ENCODE data around the gene STX18.
"Not testable (repeated sequence)": the region's sequence is repeated elsewhere in the genome, so short reads cannot be mapped to it uniquely, and the experiment has no call there.

STX18 gene

DNA sequence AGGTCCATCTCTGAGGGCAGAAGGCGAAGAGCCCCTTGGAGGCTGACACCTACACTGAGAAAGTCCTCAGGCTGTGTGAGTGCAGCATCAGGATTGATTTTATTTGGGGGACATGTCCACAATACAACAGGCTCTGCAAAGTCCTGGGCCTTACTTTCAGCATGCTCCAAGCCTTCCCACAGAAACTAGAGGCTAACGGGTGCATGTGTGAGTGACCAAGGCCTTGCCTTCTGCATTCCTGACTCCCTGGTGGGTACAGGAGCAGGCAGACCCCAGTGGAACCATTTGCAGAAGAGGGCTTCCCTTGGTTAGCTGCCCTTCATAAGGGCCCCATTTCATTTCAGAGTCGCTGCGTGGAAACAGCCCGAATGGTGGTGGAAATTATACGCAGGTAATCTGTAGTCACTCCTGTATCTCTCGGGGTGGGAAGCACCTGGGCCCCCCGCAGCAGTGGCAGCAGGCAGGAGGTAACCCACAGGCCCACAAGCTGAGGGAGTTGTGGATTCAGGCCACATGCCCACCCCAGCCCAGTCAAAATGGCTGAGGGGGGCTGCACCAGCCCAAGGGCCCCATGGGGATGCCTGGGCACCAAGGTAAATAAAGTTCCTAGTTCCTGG, 117.2 kb downstream of the STX18 start:
- TF ChIP-seq POLR2A (IDR thresholded peaks at IDR 0.05; ENCODE audit: low read depth, low read length) = no peak
- FAIRE-seq = no peak
- DNase-seq (ENCODE audit: insufficient read length, low spot score) = no peak

DNA sequence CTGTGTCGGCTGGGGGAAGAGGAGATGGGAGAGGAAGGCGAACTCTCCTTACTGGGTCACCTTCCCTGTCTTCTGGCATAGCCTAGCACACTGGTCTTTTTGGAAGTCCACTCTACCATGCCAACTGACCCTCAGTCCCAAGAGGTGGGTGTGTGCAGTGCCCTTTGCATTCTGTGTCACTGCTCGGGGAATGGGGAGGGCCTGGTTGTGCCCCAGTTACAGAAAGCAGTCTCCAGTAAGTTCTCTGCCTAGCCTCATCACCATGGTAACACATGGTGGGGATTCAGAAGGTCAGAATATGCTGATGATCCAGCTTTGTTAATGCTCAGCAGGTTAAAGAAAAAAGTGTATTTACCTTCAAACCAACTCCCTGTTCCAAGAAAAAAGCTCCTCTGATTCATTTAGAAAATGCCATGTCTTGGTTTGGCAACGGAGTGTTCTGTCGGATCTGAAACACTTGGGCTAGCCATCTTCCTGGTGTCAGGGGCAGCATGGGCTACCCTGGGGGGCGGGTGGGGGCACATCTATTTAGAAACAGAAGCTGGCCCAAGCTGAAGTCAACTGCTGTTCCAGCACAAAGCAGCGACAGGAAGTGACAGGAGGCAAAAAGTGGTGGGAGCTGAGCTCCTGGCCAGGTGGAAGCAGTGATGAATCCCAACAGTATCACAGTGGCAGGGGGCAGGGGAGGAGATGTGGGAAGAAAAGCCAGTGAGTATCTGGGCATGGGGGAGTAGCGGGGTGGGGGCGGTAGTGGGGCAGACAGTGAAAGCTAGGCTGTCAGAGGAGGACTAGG, 117.9 kb downstream of the STX18 start:
- no peak for DNase-seq (ENCODE audit: insufficient read length, low spot score)
- FAIRE-seq = no peak
- TF ChIP-seq POLR2A (IDR thresholded peaks at IDR 0.05; ENCODE audit: low read depth, low read length) = no peak

DNA sequence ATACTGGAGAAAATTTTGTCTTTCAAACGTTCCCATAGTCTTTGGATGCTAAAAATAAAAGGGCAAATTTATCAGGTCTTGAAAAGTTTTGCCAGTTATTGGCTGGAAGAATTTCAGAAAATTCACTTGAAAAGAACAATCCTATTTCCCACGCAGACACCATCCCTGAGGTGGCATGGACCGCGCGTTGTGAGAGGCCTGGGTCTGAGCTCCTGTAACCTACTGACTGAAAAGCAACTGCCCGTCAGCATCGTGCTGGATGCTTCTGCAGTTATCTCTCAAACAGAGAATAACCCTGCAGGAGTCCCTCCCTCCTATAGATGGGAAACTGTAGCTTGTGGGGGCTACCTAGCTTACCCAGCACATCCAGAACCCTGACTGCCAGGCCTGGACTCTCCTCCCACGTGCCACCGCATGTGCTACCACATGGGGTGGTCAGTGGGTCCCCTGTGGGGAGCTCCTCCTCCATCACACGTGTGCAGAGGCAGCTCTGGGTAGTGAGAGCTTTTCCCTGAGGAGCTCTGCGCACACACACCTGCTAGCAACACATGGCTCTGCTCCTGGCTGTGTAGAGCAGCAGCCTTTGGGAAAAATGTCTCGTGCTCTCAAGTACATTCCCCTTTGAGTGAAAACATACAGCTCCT, 118.9 kb downstream of the STX18 start:
- TF ChIP-seq POLR2A (IDR thresholded peaks at IDR 0.05; ENCODE audit: low read depth, low read length) = no peak
- FAIRE-seq (no peak), DNase-seq (ENCODE audit: insufficient read length, low spot score) (no peak)

DNA sequence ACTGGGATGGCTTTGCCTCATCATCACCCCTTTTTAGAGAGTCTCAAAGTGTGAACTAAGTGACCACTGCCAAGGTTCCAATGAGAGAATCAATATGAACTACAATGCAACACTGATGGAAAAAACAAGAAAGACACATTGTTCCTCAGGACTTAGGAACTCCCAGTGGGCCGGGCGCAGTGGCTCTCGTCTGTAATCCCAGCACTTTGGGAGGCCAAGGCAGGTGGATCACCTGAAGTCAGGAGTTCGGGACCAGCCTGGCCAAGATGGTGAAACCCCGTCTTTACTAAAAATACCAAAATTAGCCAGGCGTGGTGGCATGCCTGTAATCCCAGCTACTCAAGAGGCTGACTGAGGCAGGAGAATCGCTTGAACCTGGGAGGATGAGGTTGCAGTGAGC, 119.7 kb downstream of the STX18 start:
- not testable (repeated sequence) for FAIRE-seq; DNase-seq (ENCODE audit: insufficient read length, low spot score)

DNA sequence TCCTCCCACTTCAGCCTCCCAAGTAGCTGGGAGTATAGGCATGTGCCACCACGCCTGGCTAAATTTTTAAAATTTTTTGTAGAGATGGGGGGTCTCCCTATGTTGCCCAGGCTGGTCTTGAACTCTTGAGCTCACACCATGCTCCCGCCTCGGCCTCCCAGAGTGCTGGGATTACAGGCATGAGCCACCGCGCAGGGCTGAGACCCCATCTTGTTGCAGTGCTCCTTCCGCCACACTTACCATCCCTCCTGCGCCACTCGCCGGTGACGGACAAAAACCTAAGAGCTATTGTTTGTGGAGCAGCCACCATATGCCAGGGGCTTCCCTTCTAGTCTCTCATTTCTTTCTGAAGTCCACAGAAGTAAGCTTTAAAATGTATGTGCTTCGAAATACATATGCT, 120.5 kb downstream of the STX18 start:
- DNase-seq (ENCODE audit: insufficient read length, low spot score) (no peak), FAIRE-seq (no peak)
- no peak for TF ChIP-seq POLR2A (IDR thresholded peaks at IDR 0.05; ENCODE audit: low read depth, low read length)

DNA sequence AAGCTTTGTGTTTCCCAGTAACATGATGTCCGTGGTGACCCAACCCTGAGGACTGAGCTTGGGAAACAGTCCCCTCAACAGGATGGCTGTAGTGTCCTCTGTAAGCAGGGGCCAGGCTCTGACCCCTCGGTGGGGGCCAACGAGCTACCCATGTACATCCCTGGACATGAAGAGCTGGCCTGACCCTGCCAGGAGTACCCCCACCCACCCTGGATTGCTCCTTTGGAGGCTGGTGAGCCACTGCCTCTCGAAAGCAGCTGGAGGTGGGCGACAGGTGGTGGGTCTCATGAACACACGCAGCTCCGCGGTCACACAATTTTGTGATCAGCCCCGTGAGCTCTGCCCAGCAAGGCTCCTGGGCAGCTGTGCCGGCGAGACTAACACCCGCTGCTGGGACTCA, 121.4 kb downstream of the STX18 start:
- DNase-seq (ENCODE audit: insufficient read length, low spot score) (no peak), FAIRE-seq (no peak)
- no peak for TF ChIP-seq POLR2A (IDR thresholded peaks at IDR 0.05; ENCODE audit: low read depth, low read length)

DNA sequence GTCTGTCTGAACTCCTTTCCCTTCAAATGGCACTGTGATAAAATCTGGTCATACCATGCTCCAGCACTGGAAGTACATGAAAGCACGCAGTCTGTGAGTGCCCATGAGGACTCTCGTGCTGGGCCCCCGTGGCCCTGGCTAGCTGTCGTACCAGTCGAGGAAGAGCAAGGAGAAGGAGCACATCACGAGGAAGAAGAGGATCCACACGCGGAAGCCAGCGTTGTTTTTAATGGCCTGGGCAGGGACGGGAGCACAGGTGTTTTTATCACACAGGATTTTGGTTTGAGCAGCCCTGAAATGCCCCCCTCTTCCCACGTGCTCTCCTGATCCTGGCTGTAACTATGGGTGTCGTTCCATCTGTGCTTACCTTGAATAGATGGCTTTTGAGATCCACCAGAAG, 122.0 kb downstream of the STX18 start:
- FAIRE-seq = no peak
- no peak for TF ChIP-seq POLR2A (IDR thresholded peaks at IDR 0.05; ENCODE audit: low read depth, low read length)

DNA sequence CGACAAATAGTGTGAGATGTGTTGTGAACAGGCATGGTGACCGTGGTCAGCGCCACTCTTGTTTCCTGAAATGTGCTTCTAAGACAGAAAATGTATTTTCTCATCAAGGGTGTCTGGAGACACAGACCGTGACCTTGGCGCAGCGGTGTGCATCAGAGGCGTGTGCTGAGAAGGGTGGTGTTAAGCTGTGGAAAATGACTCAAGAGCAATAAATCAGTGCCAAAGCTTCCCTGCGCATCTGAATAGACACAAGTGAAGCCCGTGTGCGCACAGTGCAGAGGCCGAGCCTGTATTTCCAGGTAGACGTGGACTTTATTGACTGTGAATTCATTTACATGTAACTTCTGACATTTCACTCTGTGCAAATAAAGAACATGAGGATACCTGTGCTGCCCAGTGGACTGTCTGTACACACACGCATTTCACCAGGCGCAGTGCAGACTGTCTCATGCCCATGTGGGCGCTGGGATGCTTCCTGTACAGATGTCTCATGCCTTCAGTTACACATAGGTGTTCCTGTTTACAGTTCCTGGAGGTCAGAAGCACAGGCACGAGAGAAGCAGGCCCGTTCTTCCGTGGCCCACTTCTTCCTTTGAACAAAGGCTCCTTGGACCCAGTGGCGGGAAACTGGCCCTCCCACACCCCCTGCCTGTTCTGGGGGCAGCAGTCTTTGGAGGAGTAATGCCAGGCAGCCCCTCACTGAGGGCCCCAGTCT, 123.0 kb downstream of the STX18 start:
- DNase-seq (ENCODE audit: insufficient read length, low spot score) = no peak
- TF ChIP-seq POLR2A (IDR thresholded peaks at IDR 0.05; ENCODE audit: low read depth, low read length) = no peak
- FAIRE-seq = no peak

More for the DNA sequence above, 122.0 kb downstream of the STX18 start:
- no peak for DNase-seq (ENCODE audit: insufficient read length, low spot score)

DNA sequence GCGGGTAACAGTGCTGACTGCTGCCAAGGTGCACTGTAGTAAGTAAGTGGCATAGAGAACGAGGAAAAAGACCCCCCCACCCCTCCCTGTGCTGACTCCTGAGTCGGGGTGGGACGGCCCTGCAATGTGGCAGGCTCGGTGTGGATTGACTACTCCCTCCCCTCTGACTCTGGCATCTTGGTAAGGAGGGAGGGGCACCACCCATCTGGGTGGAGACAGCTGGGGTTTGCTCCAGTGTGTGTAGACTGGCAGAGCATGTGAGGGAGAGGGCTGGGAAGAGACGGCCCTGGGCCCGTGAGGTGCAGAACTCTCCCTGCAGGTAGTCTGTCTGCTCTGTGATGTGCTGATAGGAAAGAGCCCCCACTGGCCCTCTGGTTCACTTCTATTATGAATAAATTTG, 124.0 kb downstream of the STX18 start:
- DNase-seq (ENCODE audit: insufficient read length, low spot score) (no peak), FAIRE-seq (no peak)
- TF ChIP-seq POLR2A (IDR thresholded peaks at IDR 0.05; ENCODE audit: low read depth, low read length) = no peak

DNA sequence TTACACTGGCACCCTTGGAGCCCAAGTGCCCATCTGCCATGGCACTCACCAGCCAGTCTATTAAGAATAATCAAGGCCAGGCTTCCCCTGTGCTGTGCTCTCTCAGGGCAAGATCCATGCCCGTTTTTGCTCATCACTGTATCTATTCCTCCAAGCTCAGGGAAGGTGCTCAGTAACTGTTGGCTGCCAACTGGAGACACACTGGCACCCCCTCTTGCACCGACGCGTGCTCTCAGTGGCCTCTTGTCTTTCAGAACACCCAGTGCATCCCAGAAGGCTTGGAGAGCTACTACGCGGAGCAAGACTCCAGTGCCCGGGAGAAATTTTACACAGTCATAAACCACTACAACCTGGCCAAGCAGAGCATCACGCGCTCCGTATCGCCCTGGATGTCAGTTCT, 124.9 kb downstream of the STX18 start:
- TF ChIP-seq POLR2A (IDR thresholded peaks at IDR 0.05; ENCODE audit: low read depth, low read length) = no peak
- DNase-seq (ENCODE audit: insufficient read length, low spot score) (no peak), FAIRE-seq (no peak)

DNA sequence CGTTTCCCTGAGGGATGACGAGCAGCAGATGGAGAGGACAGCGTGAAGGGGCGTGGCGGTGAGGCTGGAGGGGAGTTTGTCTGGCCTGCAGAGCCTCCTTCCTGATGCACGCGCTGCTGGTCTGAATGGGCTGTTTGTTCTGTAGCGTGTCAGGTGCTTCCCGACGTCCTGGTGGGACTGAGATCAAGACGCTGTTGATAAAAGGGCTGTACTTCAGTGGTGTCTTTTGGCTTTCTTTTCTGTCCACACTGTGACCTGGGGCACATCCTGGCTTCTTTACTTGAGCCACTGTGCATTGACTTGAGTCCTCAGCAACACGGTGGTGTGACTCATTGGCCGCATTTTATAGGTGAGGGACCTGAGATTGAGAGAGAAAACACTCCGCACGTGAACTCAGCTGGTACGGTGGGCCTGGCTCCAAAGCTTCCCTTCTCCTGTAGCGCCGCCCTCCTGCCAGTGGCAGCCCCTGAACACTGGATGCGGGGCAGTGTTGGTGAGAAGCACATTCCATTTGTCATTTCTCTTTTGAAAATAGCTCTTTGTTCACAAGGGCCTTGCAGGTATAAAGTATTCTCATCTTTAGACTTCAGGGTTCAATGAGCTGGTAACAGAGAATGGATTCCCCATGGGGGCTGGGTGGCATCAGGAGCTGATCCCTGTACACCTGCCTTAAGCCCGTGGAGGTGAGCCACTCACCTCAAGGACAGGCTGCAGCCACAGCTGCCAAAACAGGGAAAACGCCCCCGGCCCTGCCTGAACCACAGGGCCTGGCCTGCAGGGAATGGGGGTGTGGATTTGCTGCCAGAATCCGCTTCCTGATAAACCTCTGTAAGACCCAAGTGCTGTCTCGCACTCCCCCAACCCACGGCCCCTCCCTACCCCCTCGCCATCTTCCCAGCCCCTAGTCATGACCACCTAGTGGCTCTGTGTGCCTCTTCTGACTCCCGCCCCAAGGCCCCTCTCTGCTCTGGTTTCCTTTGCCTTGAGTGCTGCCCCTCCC, 125.7 kb downstream of the STX18 start:
- no peak for TF ChIP-seq POLR2A (IDR thresholded peaks at IDR 0.05; ENCODE audit: low read depth, low read length)
- no peak for FAIRE-seq
- no peak for DNase-seq (ENCODE audit: insufficient read length, low spot score)

DNA sequence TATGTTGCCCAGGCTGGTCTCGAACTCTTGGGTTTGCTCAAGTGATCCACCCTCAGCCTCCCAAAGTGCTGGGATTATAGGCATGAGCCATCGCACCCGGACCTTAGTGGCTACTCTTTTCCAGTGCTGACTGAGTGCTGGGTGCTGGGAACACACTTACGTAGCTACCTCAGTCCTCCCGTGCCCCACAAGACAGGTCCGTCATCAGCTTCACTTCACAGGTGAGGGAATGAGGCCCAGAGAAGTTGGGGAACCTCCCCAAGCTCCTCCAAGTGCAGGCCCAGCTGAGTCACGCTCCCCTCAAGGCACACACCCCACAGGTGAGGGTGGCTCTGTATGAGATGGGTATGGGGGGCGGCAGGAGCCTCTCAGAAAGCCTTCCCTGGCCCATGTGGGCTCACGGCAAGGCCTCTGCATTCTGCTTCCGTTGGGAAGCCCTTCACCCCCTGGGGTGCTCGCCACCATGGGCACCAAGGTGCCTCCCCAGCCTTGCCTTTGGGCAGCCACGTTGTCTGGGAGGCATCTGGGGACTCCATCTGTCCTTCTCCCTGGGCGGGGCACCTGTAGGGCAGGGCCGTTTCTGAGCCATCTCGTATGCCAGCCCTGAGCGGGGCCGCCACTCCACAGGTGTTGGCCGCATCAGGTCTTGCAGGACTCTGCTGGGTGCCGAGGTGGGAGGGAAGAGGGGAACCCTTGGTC, 126.6 kb downstream of the STX18 start:
- no peak for DNase-seq (ENCODE audit: insufficient read length, low spot score)
- no peak for FAIRE-seq
- no peak for TF ChIP-seq POLR2A (IDR thresholded peaks at IDR 0.05; ENCODE audit: low read depth, low read length)

DNA sequence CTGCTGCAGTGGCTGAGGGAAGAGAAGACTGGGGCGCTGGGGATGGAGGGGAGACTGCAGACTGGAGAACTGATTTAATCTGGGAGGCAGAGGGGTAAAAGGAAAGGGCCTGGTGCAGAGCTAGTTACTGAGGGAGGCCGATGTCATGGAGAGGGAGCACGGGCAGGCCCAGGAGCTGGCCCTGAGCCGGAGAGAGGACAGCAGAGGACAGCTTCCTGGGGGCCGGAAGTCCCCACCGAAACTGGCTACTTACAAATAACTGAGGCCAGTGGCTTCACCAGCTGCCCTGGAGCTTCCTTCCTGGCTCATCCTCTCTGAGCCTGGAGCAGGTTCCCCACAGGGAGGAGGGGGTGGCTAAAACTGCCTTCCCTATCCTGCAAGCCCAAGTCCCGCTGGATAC, 128.0 kb downstream of the STX18 start:
- FAIRE-seq = no peak
- no peak for TF ChIP-seq POLR2A (IDR thresholded peaks at IDR 0.05; ENCODE audit: low read depth, low read length)
- no peak for DNase-seq (ENCODE audit: insufficient read length, low spot score)

Measured in H54 (cell line).